CD4-positive, alpha-beta T cell (primary cell): ENCODE data around the gene CDC25B. TPM values are rescaled to one million over a fixed set of nuclear protein-coding genes. Genes with fewer than 3 reads are reported as not detected.
A peak's percentile ranks its signal among the peaks of the same experiment; 100 is the strongest.

Experiments used
- ATAC-seq: fragments of 200-7000 bp; cut with Tn5 transposase; one replicate; pipeline ENCODE4 v1.10.0; 2022; ENCODE audit warnings: mild to moderate bottlenecking; ENCODE audit not compliant: poor library complexity
- CTCF ChIA-PET: fragments of 350-600 bp; sonication (Branson Sonifier 250); formaldehyde crosslinking; loops from one replicate; lab custom pipeline; 2021; ENCODE audit warnings: antibody characterized with exemption, inconsistent platforms; lab: Charles Lee
- POLR2A ChIA-PET: fragments of 350-600 bp; sonication (Branson Sonifier 250); formaldehyde crosslinking; loops from one replicate; lab custom pipeline; 2021; ENCODE audit warnings: antibody characterized with exemption, inconsistent platforms; lab: Charles Lee
- DNase-seq, 14 experiments: peaks; one replicate each; pipeline ENCODE4 v3.0.0-alpha.2; 2013 to 2020; ENCODE audit warnings: mixed read lengths in 2 of 14
- H3K27ac ChIP-seq, 2 donors: one replicate each; pipeline versions ENCODE4 v1.5.1 to v1.7.0; 2013; ENCODE audit warnings: low read length in 2 of 2, low read depth in 1 of 2, mild to moderate bottlenecking in 1 of 2
- H3K27me3 ChIP-seq, 2 experiments: 1 replicate in 1 of 2; 2 replicates in 1 of 2; pipeline versions ENCODE4 v1.6.1 to v1.7.0; 2013; ENCODE audit warnings: low read length in 2 of 2, control low read depth in 1 of 2, mild to moderate bottlenecking in 1 of 2, moderate library complexity in 1 of 2; ENCODE audit not compliant: insufficient read depth in 2 of 2, control insufficient read depth in 1 of 2
- H3K36me3 ChIP-seq: one replicate; pipeline ENCODE4 v1.6.1; 2013; ENCODE audit warnings: low read length, control low read depth; ENCODE audit not compliant: insufficient read depth
- H3K4me1 ChIP-seq: one replicate; pipeline ENCODE4 v1.6.1; 2013; ENCODE audit warnings: low read length, control low read depth; ENCODE audit not compliant: insufficient read depth
- H3K4me3 ChIP-seq: one replicate; pipeline ENCODE4 v1.5.1; 2013; ENCODE audit warnings: mild to moderate bottlenecking, low read length, moderate library complexity
- H3K9me3 ChIP-seq, 2 experiments: 1 replicate in 1 of 2; 2 replicates in 1 of 2; pipeline versions ENCODE4 v1.6.1 to v1.7.0; 2013; ENCODE audit warnings: low read length in 2 of 2, mild to moderate bottlenecking in 2 of 2, control low read depth in 1 of 2, moderate library complexity in 1 of 2; ENCODE audit not compliant: control insufficient read depth in 1 of 2, insufficient read depth in 1 of 2
- H3K27ac Mint-ChIP-seq: one replicate; pipeline ENCODE4 v1.8.0; 2020; ENCODE audit warnings: mixed read lengths
- H3K27me3 Mint-ChIP-seq: one replicate; pipeline ENCODE4 v1.8.0; 2021; ENCODE audit warnings: mixed read lengths
- H3K36me3 Mint-ChIP-seq: one replicate; pipeline ENCODE4 v1.8.0; 2021; ENCODE audit warnings: low read depth, mixed read lengths
- H3K4me1 Mint-ChIP-seq: one replicate; pipeline ENCODE4 v1.8.0; 2021; ENCODE audit warnings: low read depth, mixed read lengths
- H3K4me3 Mint-ChIP-seq: one replicate; pipeline ENCODE4 v1.8.0; 2020; ENCODE audit warnings: mild to moderate bottlenecking, mixed read lengths
- H3K9me3 Mint-ChIP-seq: one replicate; pipeline ENCODE4 v1.8.0; 2020; ENCODE audit warnings: mixed read lengths
- CTCF ChIP-seq: fragments of 200-600 bp; IDR thresholded peaks from one replicate; pipeline ENCODE4 v1.8.0; 2022; ENCODE audit warnings: antibody characterized with exemption, mild to moderate bottlenecking
- intact Hi-C, 2 experiments: fragments of 100-400 bp; cut with DNase I in 1 of 2; cut with micrococcal nuclease in 1 of 2; formaldehyde crosslinking; loops; one replicate each; pipeline versions ENCODE4 v1.15.1 to v1.9.0; 2023 to 2025; cut with DNase I, micrococcal nuclease
- total RNA-seq, 174 experiments: library from RNA in 2 of 174; stranded (reverse) in 2 of 174; gene quantifications; one replicate each; pipeline ENCODE4 v1.2.3 and lab custom pipeline; 2021 to 2026

The CDC25B gene
- total RNA-seq, 2 experiments from 2014 or later = 144 TPM

GRCh38 chr20:3749087-3749688, 46.9 kb upstream of the CDC25B start:
- no peaks in the 10 kb centered on the region for H3K36me3 ChIP-seq
- DNase-seq (no peak), ATAC-seq (no peak)
- H3K27me3 ChIP-seq = peaks cover 3 to 19% of the 10 kb centered on the region in 2 experiments
- H3K9me3 ChIP-seq = no peaks in the 10 kb centered on the region
- ChIA-PET POLR2A (no interaction called here), CTCF (no interaction called here)
- Mint-ChIP-seq H3K36me3 (peaks cover 3% of the 10 kb centered on the region), H3K9me3 (no peaks in the 10 kb centered on the region), H3K4me1 (peaks cover 25% of the 10 kb centered on the region), H3K4me3 (no peak overlapping the region), H3K27ac (no peak overlapping the region), H3K27me3 (peaks cover 6% of the 10 kb centered on the region)
- H3K4me1 ChIP-seq = peaks cover 23% of the 10 kb centered on the region
- intact Hi-C loops = no loop called here
- no peak overlapping the region for H3K27ac ChIP-seq
- no peak overlapping the region for H3K4me3 ChIP-seq
- no peak for TF ChIP-seq CTCF

GRCh38 chr20:3749689-3750531, 46.2 kb upstream of the CDC25B start:
- H3K36me3 Mint-ChIP-seq = peaks cover 7% of the 10 kb centered on the region
- H3K27me3 ChIP-seq = peaks cover 3 to 19% of the 10 kb centered on the region in 2 experiments
- DNase-seq (peak in 7 of 14 experiments; percentile 14 to 59 (median 27)), ATAC-seq (no peak)
- no peaks in the 10 kb centered on the region for H3K9me3 Mint-ChIP-seq
- peaks cover 6% of the 10 kb centered on the region for H3K27me3 Mint-ChIP-seq
- intact Hi-C loops = loop anchor here in 1 of 2 experiments (5.0 kb wide), 1 partner anchor 267 kb away; the partner anchor contains the start of gene RNF24
- TF ChIP-seq CTCF = peak; percentile 30
- POLR2A ChIA-PET = no interaction called here
- peaks cover 1% of the 10 kb centered on the region for H3K36me3 ChIP-seq
- H3K4me1 Mint-ChIP-seq = peaks cover 19% of the 10 kb centered on the region
- H3K27ac Mint-ChIP-seq = no peak overlapping the region
- no peak overlapping the region for H3K4me3 Mint-ChIP-seq
- H3K4me3 ChIP-seq = no peak overlapping the region
- H3K9me3 ChIP-seq = no peaks in the 10 kb centered on the region
- CTCF ChIA-PET = interaction anchor here (3.5 kb wide), 1 partner anchor 18 kb away, joined by 25 read pairs; the partner anchor contains the start of gene ADISSP
- H3K4me1 ChIP-seq = peaks cover 19% of the 10 kb centered on the region
- H3K27ac ChIP-seq = no peak overlapping the region

GRCh38 chr20:3751305-3751674, 44.8 kb upstream of the CDC25B start:
- Mint-ChIP-seq H3K27ac (no peak overlapping the region), H3K9me3 (no peaks in the 10 kb centered on the region), H3K27me3 (peaks cover 6% of the 10 kb centered on the region), H3K4me3 (peak overlapping the region; percentile 74), H3K36me3 (peaks cover 13% of the 10 kb centered on the region), H3K4me1 (peaks cover 14% of the 10 kb centered on the region)
- intact Hi-C loops = loop anchor here in 1 of 2 experiments (5.0 kb wide), 1 partner anchor 266 kb away; the partner anchor contains the start of gene RNF24
- H3K4me3 ChIP-seq = no peak overlapping the region
- ATAC-seq (no peak), DNase-seq (no peak)
- CTCF ChIA-PET = interaction anchor here (3.5 kb wide), 1 partner anchor 17 kb away, joined by 25 read pairs; the partner anchor contains the start of gene ADISSP
- no peaks in the 10 kb centered on the region for H3K9me3 ChIP-seq
- H3K4me1 ChIP-seq = peaks cover 13% of the 10 kb centered on the region
- POLR2A ChIA-PET = interaction anchor here (1.0 to 1.7 kb wide), 2 partner anchors 16 to 60 kb away, joined by 3 to 8 read pairs; partner anchors contain the start of gene ADISSP
- TF ChIP-seq CTCF = no peak
- peaks cover 0 to 14% of the 10 kb centered on the region in 2 experiments for H3K27me3 ChIP-seq
- peaks cover 6% of the 10 kb centered on the region for H3K36me3 ChIP-seq
- no peak overlapping the region for H3K27ac ChIP-seq
